Lower lobe of right lung (tissue), 2 donors: ENCODE data around the gene FHIT. TPM values are rescaled to one million over a fixed set of nuclear protein-coding genes. Genes with fewer than 3 reads are reported as not detected.

Experiments
- ATAC-seq, 2 donors: fragments of 200-7000 bp; cut with Tn5 transposase; one replicate each; pipeline ENCODE4 v1.9.1; 2020 to 2022; ENCODE audit warnings: mild to moderate bottlenecking in 2 of 2, moderate library complexity in 2 of 2
- DNase-seq: peaks from one replicate; pipeline ENCODE4 v3.0.0-alpha.2; 2020
- H3K27ac ChIP-seq: fragments of 200-600 bp; one replicate; pipeline ENCODE4 v1.8.0; 2022
- H3K27me3 ChIP-seq: fragments of 200-600 bp; one replicate; pipeline ENCODE4 v1.8.0; 2022; ENCODE audit warnings: low read depth
- H3K36me3 ChIP-seq: fragments of 200-600 bp; one replicate; pipeline ENCODE4 v1.8.0; 2022; ENCODE audit warnings: mild to moderate bottlenecking
- H3K4me1 ChIP-seq: fragments of 200-600 bp; one replicate; pipeline ENCODE4 v1.8.0; 2022
- H3K4me3 ChIP-seq: fragments of 200-600 bp; one replicate; pipeline ENCODE4 v1.8.0; 2022; ENCODE audit warnings: mild to moderate bottlenecking
- H3K9me3 ChIP-seq: fragments of 200-600 bp; one replicate; pipeline ENCODE4 v1.8.0; 2022
- CTCF ChIP-seq: fragments of 200-600 bp; IDR thresholded peaks from one replicate; pipeline ENCODE4 v1.8.0; 2022; ENCODE audit warnings: antibody characterized with exemption, mild to moderate bottlenecking
- intact Hi-C: fragments of 100-400 bp; cut with DNase I; formaldehyde crosslinking; loops from one replicate; pipeline ENCODE4 v1.11.0; 2022
- total RNA-seq: library from RNA; stranded (reverse); fragmentation: NEBNext Ultra II Directional; extraction: Animal tissue kit (Norgen Biotek cat#: 25700); gene quantifications from one replicate; pipeline ENCODE4 v1.2.1, GENCODE V29; 2021
- donor health status: DM: no; HTN: yes; CAD: no; lungs with severe emphysema.

Gene FHIT
- total RNA-seq, 1 donor from 2014 or later, result 10.3 TPM

- no peak overlapping the region for H3K4me3 ChIP-seq
- H3K4me1 ChIP-seq, result no peaks in the 10 kb centered on the region
- H3K36me3 ChIP-seq, result no peaks in the 10 kb centered on the region
- intact Hi-C loops, result no loop called here
- H3K9me3 ChIP-seq, result no peaks in the 10 kb centered on the region
- H3K27me3 ChIP-seq, result no peaks in the 10 kb centered on the region
- no peak overlapping the region for H3K27ac ChIP-seq
- DNase-seq (no peak), ATAC-seq (no peak)
- TF ChIP-seq CTCF, result no peak
These were observed 1170.6 kb downstream of the FHIT start for GRCh38 chr3:60080648-60081047.

- H3K4me1 ChIP-seq, result no peaks in the 10 kb centered on the region
- H3K9me3 ChIP-seq, result no peaks in the 10 kb centered on the region
- no peak for ATAC-seq
- no peaks in the 10 kb centered on the region for H3K27me3 ChIP-seq
- no peak overlapping the region for H3K4me3 ChIP-seq
- no peak for DNase-seq
- TF ChIP-seq CTCF, result no peak
- intact Hi-C loops, result no loop called here
- H3K27ac ChIP-seq, result no peak overlapping the region
- H3K36me3 ChIP-seq, result no peaks in the 10 kb centered on the region
These were observed 1172.2 kb downstream of the FHIT start for GRCh38 chr3:60079076-60079475.

- H3K4me3 ChIP-seq, result peak overlapping the region; percentile 23
- H3K27me3 ChIP-seq, result no peaks in the 10 kb centered on the region
- no peak overlapping the region for H3K27ac ChIP-seq
- intact Hi-C loops, result no loop called here
- DNase-seq, result no peak
- TF ChIP-seq CTCF, result no peak
- H3K4me1 ChIP-seq, result no peaks in the 10 kb centered on the region
- no peaks in the 10 kb centered on the region for H3K9me3 ChIP-seq
- H3K36me3 ChIP-seq, result no peaks in the 10 kb centered on the region
- peak in 1 of 2 donors; percentile 44 for ATAC-seq
These were observed 1174.9 kb downstream of the FHIT start for GRCh38 chr3:60076331-60076730.

- Histone ChIP-seq H3K27ac (no peak overlapping the region), H3K4me1 (no peaks in the 10 kb centered on the region), H3K36me3 (no peaks in the 10 kb centered on the region), H3K4me3 (no peak overlapping the region), H3K27me3 (no peaks in the 10 kb centered on the region), H3K9me3 (no peaks in the 10 kb centered on the region)
- no peak for DNase-seq
- no peak for TF ChIP-seq CTCF
- no peak for ATAC-seq
- intact Hi-C loops, result no loop called here
These were observed 1177.3 kb downstream of the FHIT start for GRCh38 chr3:60073942-60074341.

GRCh38 chr3:60073228-60073627 lies 1178.0 kb downstream of the FHIT start:
- intact Hi-C loops, result no loop called here
- DNase-seq (no peak), ATAC-seq (no peak)
- H3K36me3 ChIP-seq, result no peaks in the 10 kb centered on the region
- TF ChIP-seq CTCF, result no peak
- no peaks in the 10 kb centered on the region for H3K27me3 ChIP-seq
- no peaks in the 10 kb centered on the region for H3K4me1 ChIP-seq
- H3K4me3 ChIP-seq, result no peak overlapping the region
- H3K9me3 ChIP-seq, result no peaks in the 10 kb centered on the region
- H3K27ac ChIP-seq, result no peak overlapping the region

- Histone ChIP-seq H3K36me3 (no peaks in the 10 kb centered on the region), H3K9me3 (no peaks in the 10 kb centered on the region), H3K4me3 (no peak overlapping the region), H3K4me1 (no peaks in the 10 kb centered on the region), H3K27ac (no peak overlapping the region), H3K27me3 (no peaks in the 10 kb centered on the region)
- ATAC-seq, result no peak
- intact Hi-C loops, result no loop called here
- no peak for DNase-seq
- TF ChIP-seq CTCF, result no peak
These were observed 1180.9 kb downstream of the FHIT start for GRCh38 chr3:60070366-60070765.
